ENCODE data around the gene CYP4F11. TPM values are rescaled to one million over a fixed set of nuclear protein-coding genes. Genes with fewer than 3 reads are reported as not detected.

CYP4F11 gene
- total and polyA plus RNA-seq, 2 donors (not counting 3 experiments of a cell fraction or from before 2014, with no cell fraction given): not detected

DNA sequence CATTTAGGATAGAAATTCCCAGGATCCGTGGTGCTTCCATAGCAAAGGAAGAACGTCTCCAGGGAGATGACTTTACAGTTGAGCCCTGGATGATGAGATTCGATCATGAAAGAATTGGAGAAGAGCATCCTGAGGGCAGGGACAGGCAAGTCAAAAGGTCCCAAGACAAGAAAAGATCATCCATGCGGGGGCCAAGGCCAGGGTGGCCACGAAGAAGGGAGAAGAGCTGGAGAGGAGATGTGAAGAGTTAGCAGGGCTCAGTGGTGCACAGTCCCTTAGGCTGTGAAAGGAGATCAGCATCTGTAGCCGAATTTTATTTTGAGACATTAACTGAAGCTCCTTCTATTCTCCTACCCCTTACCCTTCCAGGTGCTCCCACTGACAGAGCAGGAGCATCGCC is 43.4 kb upstream of the CYP4F11 start:
- intact Hi-C loops (cut with micrococcal nuclease): no loop called here

GRCh38 chr19:15976836-15977689 is 42.7 kb upstream of the CYP4F11 start:
- H2AFZ ChIP-seq (ENCODE audit: low read depth, low read length): no peak overlapping the region
- POLR2A ChIA-PET: no interaction called here
- H3K27me3 ChIP-seq (ENCODE audit: control insufficient read depth in 2 of 2, insufficient read depth in 2 of 2, low read length in 2 of 2): no peaks in the 10 kb centered on the region
- BruUV-seq (replicated peaks): no TSS peak
- no peaks in the 10 kb centered on the region for H3K79me2 ChIP-seq (ENCODE audit: control insufficient read depth, insufficient read depth, low read length)
- no peaks in the 10 kb centered on the region for H3K9me1 ChIP-seq (replicated peaks; ENCODE audit: control insufficient read depth, extremely low read depth, insufficient read depth, low read length)
- H3K9me3 ChIP-seq (replicated peaks; ENCODE audit: control insufficient read depth, insufficient read depth, low read length): no peaks in the 10 kb centered on the region
- DNase-seq (ENCODE audit: low read depth, low spot score) (no peak), FAIRE-seq (no peak)
- no peak overlapping the region for H3K9ac ChIP-seq (replicated peaks; ENCODE audit: extremely low read depth, insufficient read depth, low read length)
- H3K4me3 ChIP-seq (replicated peaks in 1 of 3; ENCODE audit: insufficient read depth in 1 of 3, low read depth in 1 of 3, low read length in 3 of 3): no peak overlapping the region
- no peaks in the 10 kb centered on the region for H3K4me1 ChIP-seq (ENCODE audit: control insufficient read depth, extremely low read depth, insufficient read depth, low read length)
- H3K27ac ChIP-seq (ENCODE audit: insufficient read depth, low read depth, low read length): no peak overlapping the region
- CTCF ChIA-PET: no interaction called here
- H3K36me3 ChIP-seq (ENCODE audit: control insufficient read depth in 2 of 2, extremely low read depth in 1 of 2, insufficient read depth in 2 of 2, low read length in 2 of 2): no peaks in the 10 kb centered on the region
- dilution Hi-C loops (cut with MboI; ENCODE audit: extremely low pct_ligation_motif_present, low sequenced_read_pairs): no loop called here
- TF ChIP-seq JUN (IDR thresholded peaks at IDR 0.05; ENCODE audit: borderline replicate concordance, insufficient read depth, insufficient read length, low read depth): no peak
- no peaks in the 10 kb centered on the region for H4K20me1 ChIP-seq (replicated peaks; ENCODE audit: control insufficient read depth, extremely low read depth, insufficient read depth, low read length)
- H3K4me2 ChIP-seq (ENCODE audit: insufficient read depth, low read length): no peak overlapping the region
- intact Hi-C loops (cut with micrococcal nuclease): no loop called here

More for the DNA sequence above, 43.4 kb upstream of the CYP4F11 start:
- POLR2A ChIA-PET: no interaction called here
- Histone ChIP-seq H3K79me2 (ENCODE audit: control insufficient read depth, insufficient read depth, low read length) (no peaks in the 10 kb centered on the region), H3K27ac (ENCODE audit: insufficient read depth, low read depth, low read length) (no peak overlapping the region), H3K36me3 (ENCODE audit: control insufficient read depth in 2 of 2, extremely low read depth in 1 of 2, insufficient read depth in 2 of 2, low read length in 2 of 2) (no peaks in the 10 kb centered on the region), H3K4me2 (ENCODE audit: insufficient read depth, low read length) (no peak overlapping the region), H3K4me1 (ENCODE audit: control insufficient read depth, extremely low read depth, insufficient read depth, low read length) (no peaks in the 10 kb centered on the region), H3K9me3 (replicated peaks; ENCODE audit: control insufficient read depth, insufficient read depth, low read length) (no peaks in the 10 kb centered on the region), H3K9ac (replicated peaks; ENCODE audit: extremely low read depth, insufficient read depth, low read length) (no peak overlapping the region), H4K20me1 (replicated peaks; ENCODE audit: control insufficient read depth, extremely low read depth, insufficient read depth, low read length) (no peaks in the 10 kb centered on the region), H3K9me1 (replicated peaks; ENCODE audit: control insufficient read depth, extremely low read depth, insufficient read depth, low read length) (no peaks in the 10 kb centered on the region), H3K4me3 (replicated peaks in 1 of 3; ENCODE audit: insufficient read depth in 1 of 3, low read depth in 1 of 3, low read length in 3 of 3) (no peak overlapping the region), H2AFZ (ENCODE audit: low read depth, low read length) (no peak overlapping the region), H3K27me3 (ENCODE audit: control insufficient read depth in 2 of 2, insufficient read depth in 2 of 2, low read length in 2 of 2) (no peaks in the 10 kb centered on the region)
- dilution Hi-C loops (cut with MboI; ENCODE audit: extremely low pct_ligation_motif_present, low sequenced_read_pairs): no loop called here
- TF ChIP-seq EZH2 (IDR thresholded peaks at IDR 0.05; ENCODE audit: borderline replicate concordance, low read depth, low read length, severe bottlenecking) (no peak), JUN (IDR thresholded peaks at IDR 0.05; ENCODE audit: borderline replicate concordance, insufficient read depth, insufficient read length, low read depth) (no peak), POLR2A (IDR thresholded peaks at IDR 0.05; ENCODE audit: low read depth, low read length) (no peak)
- no peak for FAIRE-seq
- no TSS peak for BruUV-seq (replicated peaks)
- CTCF ChIA-PET: no interaction called here
- no peak for DNase-seq (ENCODE audit: low read depth, low spot score)

Measured in endothelial cell of umbilical vein (primary cell).